Lung (tissue), 12 donors: Measurements from ENCODE around the gene ZSCAN9. TPM values are rescaled to one million over a fixed set of nuclear protein-coding genes. Genes with fewer than 3 reads are reported as not detected.

ENCODE experiments used
- ATAC-seq: fragments of 200-7000 bp; cut with Tn5 transposase; one replicate; pipeline ENCODE4 v1.9.1; 2020; ENCODE audit warnings: moderate number of reproducible peaks; ENCODE audit not compliant: insufficient read depth, low FRiP score
- DNase-seq, 3 donors: peaks; one replicate each; pipeline ENCODE4 v3.0.0-alpha.2; 2013 to 2017
- H3K27ac ChIP-seq, 2 donors: one replicate each; pipeline ENCODE4 v1.5.1; 2013; ENCODE audit warnings: mild to moderate bottlenecking in 2 of 2, moderate library complexity in 2 of 2, control low read depth in 1 of 2, inconsistent platforms in 1 of 2, low read depth in 1 of 2, low read length in 1 of 2
- H3K27me3 ChIP-seq, 3 donors: one replicate each; pipeline ENCODE4 v1.5.1; 2013; ENCODE audit warnings: low read length in 2 of 3; ENCODE audit not compliant: control insufficient read depth in 3 of 3, insufficient read depth in 3 of 3
- H3K36me3 ChIP-seq, 4 donors: one replicate each; pipeline ENCODE4 v1.5.1; 2013; ENCODE audit warnings: low read length in 4 of 4, mild to moderate bottlenecking in 1 of 4, moderate library complexity in 1 of 4; ENCODE audit not compliant: control insufficient read depth in 4 of 4, insufficient read depth in 4 of 4
- H3K4me1 ChIP-seq, 5 donors: one replicate each; pipeline ENCODE4 v1.5.1; 2013; ENCODE audit warnings: low read length in 5 of 5, mild to moderate bottlenecking in 2 of 5, moderate library complexity in 1 of 5; ENCODE audit not compliant: control insufficient read depth in 5 of 5, insufficient read depth in 5 of 5
- H3K4me3 ChIP-seq: one replicate; pipeline ENCODE4 v1.5.1; 2013; ENCODE audit warnings: mild to moderate bottlenecking, control low read depth, moderate library complexity
- H3K9ac ChIP-seq, 2 donors: one replicate each; pipeline ENCODE4 v1.5.1; 2013; ENCODE audit warnings: low read length in 2 of 2, control low read depth in 1 of 2; ENCODE audit not compliant: insufficient read depth in 1 of 2
- H3K9me3 ChIP-seq, 4 donors: one replicate each; pipeline ENCODE4 v1.5.1; 2013; ENCODE audit warnings: low read length in 3 of 4, mild to moderate bottlenecking in 1 of 4, moderate library complexity in 1 of 4; ENCODE audit not compliant: control insufficient read depth in 4 of 4, insufficient read depth in 3 of 4
- CTCF ChIP-seq: IDR thresholded peaks from 2 replicates; pipeline ENCODE4 v1.5.1; 2012; ENCODE audit warnings: mild to moderate bottlenecking; ENCODE audit errors: control extremely low read depth, extremely low read depth
- WGBS, 2 donors: extraction: QIAGEN DNeasy Blood & Tissue Kit; methylation state at CpG; one replicate each; pipeline ENCODE4 v1.1.7; 2013; 5-methylcytosine and 5-hydroxymethylcytosine counted together
- polyA plus RNA-seq, 2 donors: library from polyadenylated mRNA; stranded (reverse); fragments of 200-250 nt; gene quantifications; one replicate each; pipeline ENCODE4 v1.2.1, GENCODE V29; 2013
- total RNA-seq, 2 donors: library from RNA; depleted of rRNA in 1 of 2; stranded (reverse); fragments of >200 nt in 1 of 2; gene quantifications; one replicate each; pipeline ENCODE4 v1.2.1, GENCODE V29; 2014 to 2021
- donor health status: control.
- donor health status: control.
- donor health status: Bipolar disorder and iron deficiency.
- donor health status: healthy.
- donor health status: DM: yes; HTN: yes; CAD: no.

Gene ZSCAN9
- total and polyA plus RNA-seq, 4 donors = 7.2 to 16.8 (median 9.1) TPM

GRCh38 chr6:28211840-28212509 is 13.1 kb upstream of the ZSCAN9 start:
- Histone ChIP-seq H3K9ac (no peak overlapping the region), H3K4me3 (no peak overlapping the region)
- TF ChIP-seq CTCF = no peak

GRCh38 chr6:28212510-28213212 is 12.4 kb upstream of the ZSCAN9 start:
- ATAC-seq (peak; percentile 66), DNase-seq (peak; percentile 36 to 52 (median 42))
- H3K27me3 ChIP-seq = peaks cover 12 to 92% (median 83%) of the 10 kb centered on the region in 3 donors
- H3K9me3 ChIP-seq = peaks cover 0 to 15% (median 0%) of the 10 kb centered on the region in 4 donors
- TF ChIP-seq CTCF = no peak
- 1 to 3% methylated on average over 21 of the region's 21 CpGs for WGBS, 2 donors
- no peak overlapping the region for H3K4me3 ChIP-seq
- no peak overlapping the region for H3K9ac ChIP-seq
- H3K4me1 ChIP-seq = peaks cover 0 to 10% (median 0%) of the 10 kb centered on the region in 5 donors
- H3K36me3 ChIP-seq = no peaks in the 10 kb centered on the region
- H3K27ac ChIP-seq = no peak overlapping the region

More at GRCh38 chr6:28211840-28212509, 13.1 kb upstream of the ZSCAN9 start:
- no peak for ATAC-seq
- no peak overlapping the region for H3K27ac ChIP-seq
- peaks cover 0 to 17% (median 0%) of the 10 kb centered on the region in 4 donors for H3K9me3 ChIP-seq
- peaks cover 0 to 14% (median 0%) of the 10 kb centered on the region in 5 donors for H3K4me1 ChIP-seq
- no peaks in the 10 kb centered on the region for H3K36me3 ChIP-seq
- peaks cover 15 to 99% (median 89%) of the 10 kb centered on the region in 3 donors for H3K27me3 ChIP-seq
- WGBS, 2 donors = 8 to 9% methylated on average over 16 of the region's 16 CpGs
- DNase-seq = no peak

- Histone ChIP-seq H3K9me3 (peaks cover 0 to 13% (median 0%) of the 10 kb centered on the region in 4 donors), H3K36me3 (no peaks in the 10 kb centered on the region), H3K27ac (no peak overlapping the region), H3K9ac (no peak overlapping the region), H3K4me3 (no peak overlapping the region), H3K27me3 (peaks cover 9 to 88% (median 78%) of the 10 kb centered on the region in 3 donors), H3K4me1 (peaks cover 0 to 7% (median 0%) of the 10 kb centered on the region in 5 donors)
- DNase-seq (no peak), ATAC-seq (no peak)
- WGBS, 2 donors = 19 to 31% methylated on average over 2 of the region's 2 CpGs
- TF ChIP-seq CTCF = no peak
These were observed 11.9 kb upstream of the ZSCAN9 start for GRCh38 chr6:28213213-28213523.
